OCI-LY1 (cell line): Measurements from ENCODE around the gene GLIPR1L1.
A peak's percentile ranks its signal among the peaks of the same experiment; 100 is the strongest.

Source experiments
- H2AFZ ChIP-seq: fragments of 200-600 bp; sonication (generic), shearing (Covaris generic); 2 replicates; pipeline ENCODE4 v1.6.0; 2014; ENCODE audit warnings: antibody characterized with exemption, mild to moderate bottlenecking, low read length
- H3F3A ChIP-seq: fragments of 200-600 bp; sonication (generic), shearing (Covaris generic); 2 replicates; pipeline ENCODE4 v1.6.0; 2014; ENCODE audit warnings: mild to moderate bottlenecking, antibody characterized with exemption, low read length, moderate library complexity; ENCODE audit not compliant: insufficient read depth
- H3K27ac ChIP-seq: fragments of 200-600 bp; sonication (generic); 2 replicates; pipeline ENCODE4 v1.5.1; 2014; ENCODE audit warnings: low read length, mixed run types, mild to moderate bottlenecking, low read depth; ENCODE audit not compliant: poor library complexity, severe bottlenecking
- H3K27me3 ChIP-seq: fragments of 200-600 bp; sonication (generic); 2 replicates; pipeline ENCODE4 v1.6.0; 2014; ENCODE audit warnings: antibody characterized with exemption, mild to moderate bottlenecking, low read length, moderate library complexity; ENCODE audit not compliant: insufficient read depth
- H3K36me3 ChIP-seq: fragments of 200-600 bp; sonication (generic); 2 replicates; pipeline ENCODE4 v1.6.1; 2014; ENCODE audit warnings: mild to moderate bottlenecking, antibody characterized with exemption, low read length, moderate library complexity, mixed read lengths; ENCODE audit not compliant: insufficient read depth
- H3K4me1 ChIP-seq: fragments of 200-600 bp; sonication (generic); 2 replicates; pipeline ENCODE4 v1.5.1; 2014; ENCODE audit warnings: mild to moderate bottlenecking, low read length, moderate library complexity; ENCODE audit not compliant: insufficient read depth, severe bottlenecking
- H3K4me2 ChIP-seq: fragments of 200-600 bp; sonication (generic), shearing (Covaris generic); 2 replicates; pipeline ENCODE4 v1.6.1; 2014; ENCODE audit warnings: low read length
- H3K4me3 ChIP-seq: fragments of 200-600 bp; sonication (generic); 2 replicates; pipeline ENCODE4 v1.5.1; 2014; ENCODE audit warnings: low read length, low read depth, mild to moderate bottlenecking, mixed read lengths; ENCODE audit not compliant: poor library complexity, severe bottlenecking
- H3K79me2 ChIP-seq: fragments of 200-600 bp; shearing (Covaris generic); 2 replicates; pipeline ENCODE4 v1.6.1; 2016; ENCODE audit warnings: mixed run types, low read length, mixed read lengths; ENCODE audit not compliant: insufficient read depth
- H3K9ac ChIP-seq: fragments of 200-600 bp; sonication (generic), shearing (Covaris generic); 2 replicates; pipeline ENCODE4 v1.6.1; 2014; ENCODE audit warnings: mild to moderate bottlenecking, low read length, mixed read lengths
- H3K9me2 ChIP-seq: fragments of 200-600 bp; sonication (generic), shearing (Covaris generic); 2 replicates; pipeline ENCODE4 v1.6.1; 2014; ENCODE audit warnings: low read depth, mild to moderate bottlenecking, low read length, mixed read lengths
- H3K9me3 ChIP-seq: fragments of 200-600 bp; shearing (Covaris generic); 2 replicates; pipeline ENCODE4 v1.6.1; 2014; ENCODE audit warnings: low read length, mixed read lengths
- H4K20me1 ChIP-seq: fragments of 200-600 bp; sonication (generic), shearing (Covaris generic); 2 replicates; pipeline ENCODE4 v1.6.0; 2016; ENCODE audit warnings: mild to moderate bottlenecking, low read length; ENCODE audit not compliant: insufficient read depth
- CTCF ChIP-seq: fragments of 200-600 bp; sonication (generic), shearing (Covaris generic); IDR thresholded peaks from 2 replicates; pipeline ENCODE4 v1.5.1; 2017; ENCODE audit warnings: mild to moderate bottlenecking, antibody characterized with exemption, low read length, moderate library complexity, mixed read lengths
- EZH2 ChIP-seq: fragments of 200-600 bp; sonication (generic), shearing (Covaris generic); IDR thresholded peaks from 2 replicates; pipeline ENCODE4 v1.8.0; 2017; ENCODE audit warnings: borderline replicate concordance, mixed run types, mild to moderate bottlenecking, antibody characterized with exemption, low read length, moderate library complexity, mixed read lengths

Gene GLIPR1L1

GRCh38 chr12:75389706-75390105 is 55.2 kb downstream of the GLIPR1L1 start:
- H3K27ac ChIP-seq, result no peak overlapping the region

GRCh38 chr12:75390156-75390898 is 55.9 kb downstream of the GLIPR1L1 start:
- no peaks in the 10 kb centered on the region for H3F3A ChIP-seq
- peaks cover 25% of the 10 kb centered on the region for H3K4me1 ChIP-seq
- peak overlapping the region; percentile 86 for H3K4me2 ChIP-seq
- H4K20me1 ChIP-seq, result no peaks in the 10 kb centered on the region
- H3K9me2 ChIP-seq, result no peaks in the 10 kb centered on the region
- peak overlapping the region; percentile 63 for H3K4me3 ChIP-seq
- TF ChIP-seq CTCF (no peak), EZH2 (no peak)
- H3K79me2 ChIP-seq, result no peaks in the 10 kb centered on the region
- H2AFZ ChIP-seq, result peak overlapping the region; percentile 80; the same call in 1 of the 2 replicates
- no peaks in the 10 kb centered on the region for H3K9me3 ChIP-seq
- peak overlapping the region; percentile 2; the same call in 1 of the 2 replicates for H3K9ac ChIP-seq
- no peak overlapping the region for H3K27ac ChIP-seq
- H3K27me3 ChIP-seq, result no peaks in the 10 kb centered on the region
- no peaks in the 10 kb centered on the region for H3K36me3 ChIP-seq

More at GRCh38 chr12:75389706-75390105, 55.2 kb downstream of the GLIPR1L1 start:
- no peak overlapping the region for H3K4me2 ChIP-seq
- TF ChIP-seq EZH2 (no peak), CTCF (no peak)
- H2AFZ ChIP-seq, result no peak overlapping the region
- H3K79me2 ChIP-seq, result no peaks in the 10 kb centered on the region
- H3K9me3 ChIP-seq, result no peaks in the 10 kb centered on the region
- no peak overlapping the region for H3K4me3 ChIP-seq
- no peak overlapping the region for H3K9ac ChIP-seq
- H4K20me1 ChIP-seq, result no peaks in the 10 kb centered on the region
- H3K4me1 ChIP-seq, result peaks cover 25% of the 10 kb centered on the region
- H3K36me3 ChIP-seq, result no peaks in the 10 kb centered on the region
- H3K9me2 ChIP-seq, result no peaks in the 10 kb centered on the region
- H3K27me3 ChIP-seq, result no peaks in the 10 kb centered on the region
- H3F3A ChIP-seq, result no peaks in the 10 kb centered on the region

- no peaks in the 10 kb centered on the region for H3K9me3 ChIP-seq
- no peaks in the 10 kb centered on the region for H3K27me3 ChIP-seq
- no peaks in the 10 kb centered on the region for H3F3A ChIP-seq
- H3K27ac ChIP-seq, result peak within 1 kb of the TSS; percentile 28
- H2AFZ ChIP-seq, result peak within 1 kb of the TSS; percentile 80; the same call in 1 of the 2 replicates
- no peaks in the 10 kb centered on the region for H3K36me3 ChIP-seq
- H3K4me3 ChIP-seq, result peak within 1 kb of the TSS; percentile 63
- peak within 1 kb of the TSS; percentile 86 for H3K4me2 ChIP-seq
- peak within 1 kb of the TSS; percentile 61 for H3K9ac ChIP-seq
- peaks cover 25% of the 10 kb centered on the region for H3K4me1 ChIP-seq
- TF ChIP-seq CTCF, result peak; percentile 93
- TF ChIP-seq EZH2, result no peak
- H3K79me2 ChIP-seq, result no peaks in the 10 kb centered on the region
- no peaks in the 10 kb centered on the region for H3K9me2 ChIP-seq
- H4K20me1 ChIP-seq, result no peaks in the 10 kb centered on the region
These were observed 56.5 kb downstream of the GLIPR1L1 start, which contains the start of gene GLIPR1L2 for GRCh38 chr12:75390899-75391538. TSS of gene GLIPR1L2 (plus strand) at chr12:75391089. CDS start at chr12:75391117, 28 bp downstream.
